GM20431 (cell line): ENCODE results near the gene BRINP1.

Source experiments
- in situ Hi-C: fragments of 300-500 bp; cut with MseI, MboI; formaldehyde crosslinking; loops from one replicate; pipeline ENCODE4 v1.15.0; 2020; ENCODE audit warnings: low sequenced_read_pairs; ENCODE audit not compliant: unreplicated experiment

BRINP1 gene, protein sequence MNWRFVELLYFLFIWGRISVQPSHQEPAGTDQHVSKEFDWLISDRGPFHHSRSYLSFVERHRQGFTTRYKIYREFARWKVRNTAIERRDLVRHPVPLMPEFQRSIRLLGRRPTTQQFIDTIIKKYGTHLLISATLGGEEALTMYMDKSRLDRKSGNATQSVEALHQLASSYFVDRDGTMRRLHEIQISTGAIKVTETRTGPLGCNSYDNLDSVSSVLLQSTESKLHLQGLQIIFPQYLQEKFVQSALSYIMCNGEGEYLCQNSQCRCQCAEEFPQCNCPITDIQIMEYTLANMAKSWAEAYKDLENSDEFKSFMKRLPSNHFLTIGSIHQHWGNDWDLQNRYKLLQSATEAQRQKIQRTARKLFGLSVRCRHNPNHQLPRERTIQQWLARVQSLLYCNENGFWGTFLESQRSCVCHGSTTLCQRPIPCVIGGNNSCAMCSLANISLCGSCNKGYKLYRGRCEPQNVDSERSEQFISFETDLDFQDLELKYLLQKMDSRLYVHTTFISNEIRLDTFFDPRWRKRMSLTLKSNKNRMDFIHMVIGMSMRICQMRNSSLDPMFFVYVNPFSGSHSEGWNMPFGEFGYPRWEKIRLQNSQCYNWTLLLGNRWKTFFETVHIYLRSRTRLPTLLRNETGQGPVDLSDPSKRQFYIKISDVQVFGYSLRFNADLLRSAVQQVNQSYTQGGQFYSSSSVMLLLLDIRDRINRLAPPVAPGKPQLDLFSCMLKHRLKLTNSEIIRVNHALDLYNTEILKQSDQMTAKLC

DNA sequence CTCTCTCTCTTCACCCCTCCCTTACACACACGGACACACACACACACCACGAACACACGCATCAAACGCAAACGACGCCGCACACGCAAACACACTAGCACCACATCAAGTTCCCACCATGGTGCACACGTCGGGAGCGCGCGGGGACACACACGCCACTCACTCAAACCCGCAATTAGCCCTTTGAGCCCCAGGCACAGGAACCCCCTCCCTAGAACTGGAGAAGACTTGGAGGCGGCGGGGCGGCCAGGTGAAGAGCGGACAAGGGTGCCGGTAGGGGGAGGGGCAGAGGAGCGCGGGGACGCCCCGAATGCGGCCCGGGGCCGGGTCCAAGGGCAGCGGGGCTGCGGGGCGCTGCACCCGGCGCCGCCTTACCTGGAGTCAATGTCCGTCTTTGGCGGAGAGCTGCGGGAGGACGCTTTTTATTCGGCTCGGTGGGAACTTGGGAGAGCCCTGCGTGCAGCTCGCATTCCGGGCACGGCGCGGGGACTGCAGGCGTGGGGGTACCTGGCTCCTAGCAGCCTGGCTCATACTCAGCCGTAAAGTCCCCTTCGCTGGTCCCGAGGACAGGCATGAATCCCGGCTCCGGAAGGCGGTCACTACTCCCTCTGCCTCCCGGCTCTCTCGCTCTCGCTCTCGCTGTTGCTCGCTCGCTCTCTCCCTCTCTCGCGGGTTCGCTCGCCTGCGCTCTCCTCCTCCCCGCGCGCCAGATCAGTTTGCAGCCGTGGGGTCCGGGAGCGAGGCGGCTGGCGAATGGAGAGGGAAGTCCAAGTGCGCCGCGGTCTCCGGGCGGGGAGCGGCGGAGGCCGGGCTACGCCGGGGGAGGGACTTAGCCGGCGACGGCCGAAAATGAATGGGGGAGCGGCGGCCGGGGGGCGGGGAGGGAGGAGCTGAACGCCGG, at the start of gene BRINP1:
BRINP1 (minus strand) TSS at position 755 of the 901 bp plus-strand sequence. CDS start 56,080 bp downstream, outside the sequence.
- in situ Hi-C loops: no loop called here

- in situ Hi-C loops: no loop called here
Observed at GRCh38 chr9:119418721-119419120, 49.5 kb upstream of the BRINP1 start.

GRCh38 chr9:119416793-119417192, 47.6 kb upstream of the BRINP1 start:
- in situ Hi-C loops: no loop called here

DNA sequence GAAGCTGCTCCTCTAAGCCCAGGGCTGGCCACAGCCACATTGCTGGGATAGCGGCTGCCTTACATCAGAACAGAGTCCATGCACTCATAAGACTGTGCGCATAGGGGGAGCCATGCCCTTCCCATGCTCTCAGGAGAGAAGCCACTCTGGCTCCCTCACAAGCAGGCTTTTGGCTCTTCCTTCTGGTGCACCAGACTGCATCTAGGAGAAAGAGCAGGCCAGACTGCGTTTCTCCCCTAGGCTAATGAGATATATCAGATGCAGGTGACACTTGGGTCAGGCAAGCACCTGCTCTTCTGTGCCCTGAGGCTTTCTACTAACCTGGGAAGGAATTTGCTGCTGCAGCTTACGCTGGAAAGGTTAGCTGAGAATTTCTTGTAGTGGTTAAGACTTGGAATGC, 43.2 kb upstream of the BRINP1 start:
- in situ Hi-C loops: no loop called here

GRCh38 chr9:119409552-119409951, 40.3 kb upstream of the BRINP1 start:
- in situ Hi-C loops: no loop called here

DNA sequence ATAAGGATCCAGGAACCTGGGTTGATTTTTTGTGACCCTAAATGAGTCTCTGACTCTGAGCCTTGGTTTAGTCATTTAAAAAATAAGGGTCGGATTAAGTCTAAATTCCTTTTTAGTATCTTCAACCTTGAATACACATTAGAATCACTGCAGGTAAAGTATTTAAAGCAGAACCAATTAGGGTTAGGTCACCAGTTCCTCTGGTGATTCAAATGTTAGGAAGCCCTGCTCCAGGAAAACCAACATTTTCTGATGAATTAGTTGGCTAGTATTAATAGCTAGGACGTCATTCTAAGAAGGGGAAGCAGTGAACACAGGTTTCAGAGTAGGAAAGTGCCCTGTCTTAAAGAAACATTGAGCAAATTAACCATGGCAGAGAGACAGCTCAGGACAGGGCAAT, 31.4 kb upstream of the BRINP1 start:
- in situ Hi-C loops: no loop called here

DNA sequence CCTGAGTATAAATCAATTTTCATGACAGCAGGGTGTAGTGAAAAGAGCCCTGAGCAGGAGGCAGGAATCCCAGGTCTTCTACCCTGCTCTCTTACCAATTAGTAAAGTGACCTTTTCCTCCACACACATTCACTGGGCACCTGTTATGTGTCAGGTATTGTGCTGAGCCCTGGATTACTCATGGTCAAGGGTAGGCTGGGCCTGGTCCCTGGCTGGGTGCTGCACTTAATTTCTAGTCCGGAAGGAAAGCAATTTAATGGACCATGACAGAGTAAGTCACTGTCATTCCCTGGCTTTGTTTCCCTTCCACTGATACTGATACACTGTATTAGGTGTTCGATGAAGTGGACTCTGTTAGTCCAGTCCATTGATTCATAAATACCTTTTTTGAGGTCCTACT, 29.1 kb upstream of the BRINP1 start:
- in situ Hi-C loops: no loop called here

- in situ Hi-C loops: no loop called here
Observed at GRCh38 chr9:119391878-119392277, 22.6 kb upstream of the BRINP1 start.

- in situ Hi-C loops: no loop called here
Observed at GRCh38 chr9:119375892-119376291, 6.7 kb upstream of the BRINP1 start.

DNA sequence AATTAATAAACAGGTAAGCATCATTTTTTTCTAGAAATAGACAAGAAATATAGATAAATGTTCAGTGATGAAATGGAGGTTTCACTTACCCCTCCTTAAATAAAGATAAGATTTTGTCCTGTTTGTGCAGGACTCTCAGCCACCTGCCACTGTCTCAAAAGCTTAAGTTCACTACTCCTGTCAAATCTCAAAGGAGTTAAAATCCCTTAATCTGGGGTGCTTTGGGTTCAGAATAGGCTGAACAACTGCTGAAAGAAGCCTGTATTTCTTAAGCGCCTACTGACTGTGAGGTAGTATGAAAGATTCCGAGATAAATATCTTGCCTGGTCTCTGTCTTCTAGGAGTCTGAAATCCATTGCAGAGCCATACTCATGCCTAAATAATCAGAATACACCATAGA, 3.7 kb upstream of the BRINP1 start:
- in situ Hi-C loops: no loop called here

DNA sequence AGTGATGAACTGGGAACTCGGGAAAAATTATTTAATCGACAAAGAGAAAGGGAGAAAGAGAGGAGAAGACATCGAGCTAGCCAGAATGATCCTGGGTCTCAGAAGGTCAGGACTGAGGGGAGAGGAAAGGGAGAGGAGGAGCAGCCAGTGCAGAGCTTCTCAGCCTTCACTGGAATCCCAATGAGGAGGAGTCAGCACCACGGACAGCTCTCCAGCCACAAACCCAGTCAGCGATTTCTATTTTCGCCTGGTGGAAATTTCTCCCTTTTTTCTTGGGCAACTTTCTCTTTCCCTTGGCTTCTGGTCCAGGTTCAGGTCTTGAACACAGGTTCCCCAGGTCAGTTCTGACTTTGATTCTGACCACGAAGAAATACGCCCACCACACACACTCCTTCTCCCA, 1.6 kb upstream of the BRINP1 start:
- in situ Hi-C loops: no loop called here

- in situ Hi-C loops: no loop called here
Observed at GRCh38 chr9:119369680-119370366, 588 bp upstream of the BRINP1 start.

DNA sequence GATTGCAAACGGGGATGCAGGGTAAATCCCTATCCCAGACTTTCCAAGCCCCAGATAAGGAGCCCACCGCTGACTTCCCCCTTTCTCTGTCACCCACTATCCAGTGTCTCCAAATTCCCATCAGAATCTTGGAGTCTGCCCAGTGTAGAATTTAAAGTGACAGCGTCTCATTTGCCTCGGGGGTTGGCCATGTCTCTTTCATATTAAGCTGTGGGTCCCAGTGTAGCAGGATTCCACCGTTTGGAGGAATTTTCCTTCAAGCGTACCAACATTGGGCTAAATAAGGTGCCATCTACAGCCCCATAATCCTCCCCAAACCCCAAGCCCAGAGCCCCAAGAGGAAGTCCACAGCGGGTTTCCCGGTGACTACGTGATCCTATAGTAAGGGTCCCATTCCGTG, 1.1 kb downstream of the BRINP1 start:
- in situ Hi-C loops: no loop called here

DNA sequence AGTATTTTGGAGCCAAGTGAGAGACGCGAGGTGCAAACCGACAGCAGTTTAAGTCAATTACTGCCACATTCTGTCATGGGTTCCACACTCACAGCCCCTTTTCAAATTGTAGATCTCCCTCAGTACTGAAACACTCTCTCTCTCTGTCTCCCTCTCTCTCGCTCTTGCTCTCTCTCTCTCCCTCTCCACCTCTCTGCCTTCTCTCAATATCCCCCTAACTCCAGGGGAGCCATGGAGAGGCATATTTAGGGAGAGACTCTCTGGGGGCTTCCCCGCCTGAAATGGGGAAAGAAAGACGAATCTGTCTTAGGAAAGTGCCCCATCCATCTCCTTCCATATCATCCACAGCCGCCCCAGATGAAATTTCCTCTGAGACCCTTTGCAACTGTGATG, 1.6 kb downstream of the BRINP1 start:
- in situ Hi-C loops: no loop called here

GRCh38 chr9:119366909-119367682, 2.1 kb downstream of the BRINP1 start:
- in situ Hi-C loops: no loop called here

- in situ Hi-C loops: no loop called here
Observed at GRCh38 chr9:119365291-119366027, 3.8 kb downstream of the BRINP1 start.

GRCh38 chr9:119360237-119360636, 9.0 kb downstream of the BRINP1 start:
- in situ Hi-C loops: no loop called here

- in situ Hi-C loops: no loop called here
Observed at GRCh38 chr9:119357336-119358096, 11.7 kb downstream of the BRINP1 start.
